K562 (cell line): ENCODE measurements around the gene EGLN1.

Experiments used
- GABPA ChIP-seq: fragments of 200-800 bp; sonication (Bioruptor generic); conservative IDR thresholded peaks from 2 replicates; pipeline ENCODE4 v1.6.1; 2016; ENCODE audit warnings: low read depth, missing genetic modification characterization, missing compliant biosample characterization
- KLF16 ChIP-seq: IDR thresholded peaks from 2 replicates; pipeline ENCODE4 v1.6.1; 2016; ENCODE audit warnings: antibody characterized with exemption
- PCBP1 ChIP-seq: fragments of 200-400 bp; formaldehyde crosslinking; IDR thresholded peaks from 2 replicates; pipeline ENCODE4 v1.6.1; 2018; ENCODE audit warnings: mild to moderate bottlenecking, low read depth, low read length; ENCODE audit not compliant: poor library complexity, severe bottlenecking
- POLR2AphosphoS5 ChIP-seq: IDR thresholded peaks from 2 replicates; pipeline ENCODE4 v1.6.1; 2011; ENCODE audit warnings: mild to moderate bottlenecking, low read depth, low read length, moderate library complexity; ENCODE audit not compliant: control insufficient read depth, insufficient read depth
- RBM14 ChIP-seq: fragments of 200-400 bp; formaldehyde crosslinking; IDR thresholded peaks from 2 replicates; pipeline ENCODE4 v1.6.1; 2018; ENCODE audit warnings: low read depth, mild to moderate bottlenecking, low read length, moderate library complexity, borderline replicate concordance; ENCODE audit not compliant: insufficient read depth
- TCFL5 ChIP-seq: fragments of 250-450 bp; sonication (Bioruptor Pico); conservative IDR thresholded peaks from 2 replicates; pipeline ENCODE4 v1.6.1; 2021; ENCODE audit warnings: mild to moderate bottlenecking, moderate library complexity, matching md5 sums
- TF ChIP-seq, protein P1 (sequence below): sonication (generic); formaldehyde crosslinking; IDR thresholded peaks from 2 replicates; pipeline ENCODE4 v1.8.1; 2023; ENCODE audit warnings: mild to moderate bottlenecking, missing genetic modification reagents, moderate library complexity
- TF ChIP-seq, protein P2 (sequence below), 3 experiments: IDR thresholded peaks in 2 of 3; conservative IDR thresholded peaks in 1 of 3; 2 replicates each; pipeline ENCODE4 v1.5.1; 2011 to 2012; ENCODE audit warnings: low read length in 3 of 3, mild to moderate bottlenecking in 3 of 3, control low read depth in 2 of 3, improper control_type of control experiment in 1 of 3, inconsistent platforms in 1 of 3, low read depth in 1 of 3, mixed read lengths in 1 of 3, moderate library complexity in 1 of 3; ENCODE audit not compliant: insufficient read depth in 2 of 3
- TF ChIP-seq, protein P3 (sequence below): sonication (generic); formaldehyde crosslinking; IDR thresholded peaks from 2 replicates; pipeline ENCODE4 v1.9.0; 2022; ENCODE audit warnings: mild to moderate bottlenecking, missing genetic modification reagents

DNA sequence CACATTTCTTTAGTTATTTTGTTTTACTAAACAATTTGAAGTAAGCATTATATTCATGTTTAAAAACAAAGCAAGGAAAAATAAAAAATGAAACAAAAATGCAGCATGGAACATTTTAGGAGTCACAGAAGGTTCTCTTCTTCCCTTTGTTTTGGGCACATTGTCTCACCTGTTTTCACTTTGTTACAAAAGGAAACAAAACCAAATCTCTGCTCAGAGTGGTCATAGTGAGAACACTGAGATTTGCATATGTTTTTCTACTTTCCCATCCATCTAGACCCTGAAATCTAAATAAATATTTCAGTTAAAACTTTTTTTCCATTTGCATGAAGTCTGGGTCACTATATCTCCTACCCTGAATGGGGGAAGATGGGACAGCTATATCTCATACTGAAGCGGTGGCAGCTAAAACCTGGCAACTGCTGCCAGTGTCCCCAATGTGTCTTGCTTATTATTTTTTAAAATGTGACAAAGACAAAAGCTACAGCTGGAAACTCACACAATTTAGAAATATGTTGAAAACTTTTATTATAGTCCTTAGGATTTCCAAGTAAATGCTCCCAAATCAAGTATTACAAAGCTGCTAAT, 87.9 kb downstream of the EGLN1 start:
- TF ChIP-seq, protein P1, sequence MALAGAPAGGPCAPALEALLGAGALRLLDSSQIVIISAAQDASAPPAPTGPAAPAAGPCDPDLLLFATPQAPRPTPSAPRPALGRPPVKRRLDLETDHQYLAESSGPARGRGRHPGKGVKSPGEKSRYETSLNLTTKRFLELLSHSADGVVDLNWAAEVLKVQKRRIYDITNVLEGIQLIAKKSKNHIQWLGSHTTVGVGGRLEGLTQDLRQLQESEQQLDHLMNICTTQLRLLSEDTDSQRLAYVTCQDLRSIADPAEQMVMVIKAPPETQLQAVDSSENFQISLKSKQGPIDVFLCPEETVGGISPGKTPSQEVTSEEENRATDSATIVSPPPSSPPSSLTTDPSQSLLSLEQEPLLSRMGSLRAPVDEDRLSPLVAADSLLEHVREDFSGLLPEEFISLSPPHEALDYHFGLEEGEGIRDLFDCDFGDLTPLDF = no peak
- TF ChIP-seq, protein P2, sequence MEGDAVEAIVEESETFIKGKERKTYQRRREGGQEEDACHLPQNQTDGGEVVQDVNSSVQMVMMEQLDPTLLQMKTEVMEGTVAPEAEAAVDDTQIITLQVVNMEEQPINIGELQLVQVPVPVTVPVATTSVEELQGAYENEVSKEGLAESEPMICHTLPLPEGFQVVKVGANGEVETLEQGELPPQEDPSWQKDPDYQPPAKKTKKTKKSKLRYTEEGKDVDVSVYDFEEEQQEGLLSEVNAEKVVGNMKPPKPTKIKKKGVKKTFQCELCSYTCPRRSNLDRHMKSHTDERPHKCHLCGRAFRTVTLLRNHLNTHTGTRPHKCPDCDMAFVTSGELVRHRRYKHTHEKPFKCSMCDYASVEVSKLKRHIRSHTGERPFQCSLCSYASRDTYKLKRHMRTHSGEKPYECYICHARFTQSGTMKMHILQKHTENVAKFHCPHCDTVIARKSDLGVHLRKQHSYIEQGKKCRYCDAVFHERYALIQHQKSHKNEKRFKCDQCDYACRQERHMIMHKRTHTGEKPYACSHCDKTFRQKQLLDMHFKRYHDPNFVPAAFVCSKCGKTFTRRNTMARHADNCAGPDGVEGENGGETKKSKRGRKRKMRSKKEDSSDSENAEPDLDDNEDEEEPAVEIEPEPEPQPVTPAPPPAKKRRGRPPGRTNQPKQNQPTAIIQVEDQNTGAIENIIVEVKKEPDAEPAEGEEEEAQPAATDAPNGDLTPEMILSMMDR (IDR thresholded peaks at IDR 0.05 in 2 of 3, conservative IDR thresholded peaks at IDR 0.05 in 1 of 3; ENCODE audit: insufficient read depth in 2 of 3, low read depth in 1 of 3, low read length in 3 of 3) = no peak
- no peak for TF ChIP-seq TCFL5 (CRISPR knock-in tag)
- TF ChIP-seq, protein P3, sequence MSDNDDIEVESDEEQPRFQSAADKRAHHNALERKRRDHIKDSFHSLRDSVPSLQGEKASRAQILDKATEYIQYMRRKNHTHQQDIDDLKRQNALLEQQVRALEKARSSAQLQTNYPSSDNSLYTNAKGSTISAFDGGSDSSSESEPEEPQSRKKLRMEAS (CRISPR knock-in tag) = no peak
- no peak for TF ChIP-seq RBM14
- TF ChIP-seq POLR2AphosphoS5 = no peak
- no peak for TF ChIP-seq GABPA (tag)
- TF ChIP-seq PCBP1 = no peak
- TF ChIP-seq KLF16 = no peak
